MCF 10A (cell line): Measurements from ENCODE around the gene CLN5. TPM values are rescaled to one million over a fixed set of nuclear protein-coding genes. Genes with fewer than 3 reads are reported as not detected.

Experiments
- BruUV-seq: library from RNA; stranded (reverse); fragments of 400-500 nt; replicated peaks from 2 replicates; lab custom pipeline; 2021; lab: Mats Ljungman, UMichigan
- CTCF ChIA-PET: fragments of 300-600 bp; sonication (Branson Sonifier 250); formaldehyde crosslinking; extraction: SDS; loops from one replicate; lab custom pipeline; 2021; ENCODE audit warnings: antibody characterized with exemption, inconsistent platforms; lab: Yijun Ruan, JAX
- POLR2A ChIA-PET: fragments of 300-600, 350-650 bp; sonication (Branson Sonifier 250); formaldehyde crosslinking; extraction: SDS; loops from one replicate; lab custom pipeline; 2020; ENCODE audit warnings: antibody characterized with exemption, inconsistent platforms; lab: Yijun Ruan, JAX
- DNase-seq: peaks from one replicate; pipeline ENCODE4 v3.0.0-alpha.2; 2018; ENCODE audit not compliant: unreplicated experiment
- H3K27ac Mint-ChIP-seq: one replicate; pipeline ENCODE4 v1.8.0; 2022; ENCODE audit warnings: mild to moderate bottlenecking, low read depth, mixed read lengths; ENCODE audit not compliant: unreplicated experiment
- H3K27me3 Mint-ChIP-seq: one replicate; pipeline ENCODE4 v1.8.0; 2022; ENCODE audit warnings: mixed read lengths; ENCODE audit not compliant: insufficient read depth, unreplicated experiment
- H3K36me3 Mint-ChIP-seq: one replicate; pipeline ENCODE4 v1.8.0; 2022; ENCODE audit warnings: mild to moderate bottlenecking, moderate library complexity, mixed read lengths; ENCODE audit not compliant: insufficient read depth, unreplicated experiment
- H3K4me1 Mint-ChIP-seq: one replicate; pipeline ENCODE4 v1.8.0; 2022; ENCODE audit warnings: mixed read lengths; ENCODE audit not compliant: insufficient read depth, unreplicated experiment
- H3K4me3 Mint-ChIP-seq: one replicate; pipeline ENCODE4 v1.8.0; 2022; ENCODE audit warnings: mild to moderate bottlenecking, moderate library complexity, mixed read lengths; ENCODE audit not compliant: unreplicated experiment
- H3K9me3 Mint-ChIP-seq: one replicate; pipeline ENCODE4 v1.8.0; 2022; ENCODE audit warnings: mixed read lengths; ENCODE audit not compliant: unreplicated experiment
- CTCF ChIP-seq: fragments of 200-600 bp; IDR thresholded peaks from one replicate; pipeline ENCODE4 v1.8.0; 2022; ENCODE audit warnings: antibody characterized with exemption, mild to moderate bottlenecking; ENCODE audit not compliant: unreplicated experiment
- intact Hi-C: fragments of 100-400 bp; cut with micrococcal nuclease; formaldehyde crosslinking; loops from 2 replicates; pipeline ENCODE4 v1.14.1; 2022
- total RNA-seq: library from RNA; stranded (reverse); gene quantifications from 2 replicates; pipeline ENCODE4 v1.2.3, GENCODE V29; 2022

CLN5 gene
- total RNA-seq, 1 experiment from 2014 or later: 16.0 TPM

- BruUV-seq: no TSS peak
- Mint-ChIP-seq H3K36me3 (peaks cover 39% of the 10 kb centered on the region), H3K4me3 (peak overlapping the region; percentile 15), H3K27ac (no peak overlapping the region), H3K27me3 (no peaks in the 10 kb centered on the region), H3K9me3 (no peaks in the 10 kb centered on the region), H3K4me1 (peaks cover 28% of the 10 kb centered on the region)
- ChIA-PET POLR2A (interaction anchor here (0.6 to 2.9 kb wide), 3 partner anchors 7 to 1121 kb away, joined by 3 to 26 read pairs (median 17); partner anchors contain the start of gene KCTD12), CTCF (interaction anchor here (1.2 to 2.4 kb wide), 3 partner anchors 8 to 109 kb away, joined by 3 to 32 read pairs (median 4); partner anchors contain the start of gene KCTD12)
- no peak for TF ChIP-seq CTCF
- intact Hi-C loops: loop anchor here (10.0 kb wide), 1 partner anchor 1319 kb away; no protein-coding TSS in a partner anchor
- DNase-seq: no peak
These were observed 2.4 kb downstream of the CLN5 start for GRCh38 chr13:76994281-76994680.

GRCh38 chr13:77000475-77000874, 8.6 kb downstream of the CLN5 start:
- H3K27me3 Mint-ChIP-seq: no peaks in the 10 kb centered on the region
- H3K27ac Mint-ChIP-seq: no peak overlapping the region
- no peaks in the 10 kb centered on the region for H3K9me3 Mint-ChIP-seq
- BruUV-seq: no TSS peak
- ChIA-PET CTCF (interaction anchor here (0.8 to 3.5 kb wide), 6 partner anchors 7 to 1131 kb away, joined by 3 to 38 read pairs (median 10); no protein-coding TSS in a partner anchor), POLR2A (interaction anchor here (0.7 to 2.2 kb wide), 5 partner anchors 8 to 121 kb away, joined by 3 to 26 read pairs (median 3); partner anchors contain the start of genes CLN5 and FBXL3)
- no peak overlapping the region for H3K4me3 Mint-ChIP-seq
- intact Hi-C loops: no loop called here
- H3K4me1 Mint-ChIP-seq: peaks cover 12% of the 10 kb centered on the region
- peaks cover 60% of the 10 kb centered on the region for H3K36me3 Mint-ChIP-seq
- no peak for DNase-seq
- no peak for TF ChIP-seq CTCF

- no TSS peak for BruUV-seq
- peaks cover 51% of the 10 kb centered on the region for H3K36me3 Mint-ChIP-seq
- TF ChIP-seq CTCF: no peak
- DNase-seq: no peak
- intact Hi-C loops: no loop called here
- ChIA-PET POLR2A (interaction anchor here (1.0 to 2.2 kb wide), 2 partner anchors 9 to 75 kb away, joined by 3 to 26 read pairs; partner anchors contain the start of gene CLN5), CTCF (interaction anchor here (0.5 to 3.5 kb wide), 26 partner anchors 8 to 1241 kb away, joined by 3 to 38 read pairs (median 4); partner anchors contain the start of gene KCTD12)
- H3K4me3 Mint-ChIP-seq: no peak overlapping the region
- no peaks in the 10 kb centered on the region for H3K27me3 Mint-ChIP-seq
- no peaks in the 10 kb centered on the region for H3K9me3 Mint-ChIP-seq
- no peak overlapping the region for H3K27ac Mint-ChIP-seq
- H3K4me1 Mint-ChIP-seq: peaks cover 8% of the 10 kb centered on the region
These were observed 9.7 kb downstream of the CLN5 start for GRCh38 chr13:77001540-77001939.

GRCh38 chr13:77001963-77002587, 10.2 kb downstream of the CLN5 start:
- Mint-ChIP-seq H3K4me1 (peaks cover 6% of the 10 kb centered on the region), H3K27ac (peak overlapping the region; percentile 69), H3K9me3 (no peaks in the 10 kb centered on the region), H3K4me3 (no peak overlapping the region), H3K27me3 (no peaks in the 10 kb centered on the region), H3K36me3 (peaks cover 50% of the 10 kb centered on the region)
- BruUV-seq: no TSS peak
- TF ChIP-seq CTCF: no peak
- intact Hi-C loops: no loop called here
- CTCF ChIA-PET: interaction anchor here (0.5 to 3.5 kb wide), 44 partner anchors 8 to 1663 kb away, joined by 3 to 38 read pairs (median 4); partner anchors contain the start of gene KCTD12
- no peak for DNase-seq
- POLR2A ChIA-PET: interaction anchor here (0.6 to 2.2 kb wide), 3 partner anchors 9 to 75 kb away, joined by 3 to 26 read pairs (median 4); partner anchors contain the start of gene CLN5
